T-helper 17 cell (primary cell): ENCODE data around the gene LRRC32. TPM values are rescaled to one million over a fixed set of nuclear protein-coding genes. Genes with fewer than 3 reads are reported as not detected.

Experiments
- ATAC-seq: fragments of 150-1000 bp; cut with Tn5 transposase; 2 replicates; pipeline ENCODE4 v1.10.0; 2021; ENCODE audit warnings: mild to moderate bottlenecking, moderate library complexity
- DNase-seq, 3 donors: peaks; one replicate each; pipeline versions ENCODE4 v3.0.0 to v3.0.0-alpha.2; 2020 to 2021
- H3K9me3 ChIP-seq: one replicate; pipeline ENCODE4 v1.7.0; 2013; ENCODE audit warnings: low read length, mild to moderate bottlenecking; ENCODE audit not compliant: control insufficient read depth, poor library complexity, severe bottlenecking
- H3K27ac Mint-ChIP-seq: one replicate; pipeline ENCODE4 v1.8.0; 2022; ENCODE audit warnings: mild to moderate bottlenecking, moderate library complexity, mixed read lengths
- H3K27me3 Mint-ChIP-seq: one replicate; pipeline ENCODE4 v1.8.0; 2022; ENCODE audit warnings: mixed read lengths
- H3K36me3 Mint-ChIP-seq: one replicate; pipeline ENCODE4 v1.8.0; 2022; ENCODE audit warnings: low read depth, mixed read lengths
- H3K4me1 Mint-ChIP-seq: one replicate; pipeline ENCODE4 v1.8.0; 2022; ENCODE audit warnings: mild to moderate bottlenecking, mixed read lengths
- H3K4me3 Mint-ChIP-seq: one replicate; pipeline ENCODE4 v1.8.0; 2022; ENCODE audit warnings: mild to moderate bottlenecking, moderate library complexity, mixed read lengths
- total RNA-seq, 4 donors: library from RNA in 2 of 4; stranded (reverse) in 2 of 4; gene quantifications; one replicate each; pipeline ENCODE4 v1.2.3 and lab custom pipeline; 2022 to 2026

LRRC32 gene
- total RNA-seq, 2 donors from 2014 or later = 3.2 to 11.5 TPM

DNA sequence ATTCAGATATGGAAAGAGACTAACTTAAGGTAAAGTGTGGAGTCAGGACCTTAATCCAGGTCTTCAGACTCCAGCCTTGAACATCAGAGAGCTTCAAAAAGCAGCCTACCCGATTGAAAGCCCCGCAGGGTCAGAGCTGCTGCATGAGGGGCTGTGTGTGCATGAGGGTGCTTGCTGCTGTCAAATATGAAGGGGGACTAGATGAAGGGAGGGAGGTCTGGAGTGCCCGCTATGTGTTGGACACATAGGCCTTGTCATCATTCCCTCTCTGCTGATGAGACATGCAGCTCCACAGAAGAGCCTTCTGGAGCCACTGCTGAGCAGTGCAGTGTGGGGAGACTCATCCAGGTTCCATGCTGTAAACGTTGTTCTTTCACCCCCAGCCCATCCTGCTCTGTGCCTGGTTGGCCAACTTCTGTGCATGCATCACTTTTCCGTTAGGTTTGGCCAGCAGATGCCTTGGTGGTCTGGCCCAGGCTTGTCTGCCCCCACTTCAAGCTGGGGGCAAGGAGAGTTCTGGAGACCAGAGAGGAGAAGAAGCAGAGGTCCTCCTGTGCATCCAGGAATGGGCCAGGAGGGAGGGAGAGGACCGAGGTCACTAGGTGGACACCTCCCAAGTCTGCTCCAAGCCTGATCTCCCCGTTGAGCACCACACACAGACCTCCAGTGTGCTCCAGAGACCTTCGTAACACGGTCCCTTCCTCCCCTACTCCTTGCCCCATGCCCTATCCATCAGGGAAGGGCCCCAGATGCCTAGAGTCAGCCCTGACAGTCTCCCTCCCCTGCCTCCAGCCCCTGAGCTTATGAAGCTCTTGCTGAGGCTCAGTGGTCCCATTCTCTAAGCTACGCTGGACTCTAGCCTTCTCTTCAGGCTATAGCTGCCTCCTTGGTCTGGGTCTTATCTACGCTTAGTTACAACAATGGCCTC, 32.0 kb downstream of the LRRC32 start:
- no peaks in the 10 kb centered on the region for H3K9me3 ChIP-seq
- Mint-ChIP-seq H3K27ac (peak overlapping the region; percentile 32), H3K27me3 (peaks cover 72% of the 10 kb centered on the region), H3K36me3 (peaks cover 2% of the 10 kb centered on the region), H3K4me3 (no peak overlapping the region), H3K4me1 (peaks cover 4% of the 10 kb centered on the region)
- ATAC-seq (no peak), DNase-seq (no peak)

DNA sequence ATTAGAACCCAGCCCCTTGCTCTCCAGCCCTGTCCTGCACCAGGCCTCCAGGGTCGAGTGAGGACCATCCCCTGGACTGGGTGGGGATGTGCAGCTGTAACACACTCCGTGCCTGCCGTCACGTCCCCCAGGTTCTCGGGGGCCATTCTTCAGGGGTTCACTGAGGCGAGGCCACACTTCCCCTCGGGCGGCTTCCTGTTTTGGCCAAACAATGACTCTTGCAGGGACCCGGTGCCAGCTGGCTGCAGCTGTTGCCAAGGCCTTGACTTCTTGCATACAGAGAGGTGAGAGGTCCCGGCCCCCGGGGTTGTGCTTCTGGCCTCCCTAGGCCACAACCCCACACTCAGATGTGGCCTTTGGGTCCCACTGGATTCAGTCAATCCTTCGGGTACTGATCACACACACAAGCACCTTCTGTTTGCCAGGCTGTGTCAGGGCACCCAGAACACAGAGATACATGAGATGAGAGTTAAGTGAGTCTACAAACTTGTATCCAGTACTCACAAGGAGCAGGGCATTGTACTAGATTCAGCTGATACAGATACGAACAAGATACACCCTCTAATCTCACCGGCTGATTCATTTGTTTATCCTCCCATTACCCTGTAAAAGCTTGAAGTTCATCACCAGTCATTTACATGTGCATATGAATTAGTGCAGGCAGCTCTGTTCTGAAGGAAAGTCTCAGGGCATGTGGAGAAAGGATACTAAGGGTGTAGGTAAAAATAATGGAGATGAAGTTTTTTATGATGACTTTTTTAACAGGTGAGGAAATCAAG, 32.9 kb downstream of the LRRC32 start:
- Mint-ChIP-seq H3K4me3 (no peak overlapping the region), H3K27ac (no peak overlapping the region), H3K4me1 (peaks cover 4% of the 10 kb centered on the region), H3K36me3 (peaks cover 2% of the 10 kb centered on the region), H3K27me3 (peaks cover 64% of the 10 kb centered on the region)
- H3K9me3 ChIP-seq = no peaks in the 10 kb centered on the region
- ATAC-seq (peak; percentile 71), DNase-seq (no peak)

DNA sequence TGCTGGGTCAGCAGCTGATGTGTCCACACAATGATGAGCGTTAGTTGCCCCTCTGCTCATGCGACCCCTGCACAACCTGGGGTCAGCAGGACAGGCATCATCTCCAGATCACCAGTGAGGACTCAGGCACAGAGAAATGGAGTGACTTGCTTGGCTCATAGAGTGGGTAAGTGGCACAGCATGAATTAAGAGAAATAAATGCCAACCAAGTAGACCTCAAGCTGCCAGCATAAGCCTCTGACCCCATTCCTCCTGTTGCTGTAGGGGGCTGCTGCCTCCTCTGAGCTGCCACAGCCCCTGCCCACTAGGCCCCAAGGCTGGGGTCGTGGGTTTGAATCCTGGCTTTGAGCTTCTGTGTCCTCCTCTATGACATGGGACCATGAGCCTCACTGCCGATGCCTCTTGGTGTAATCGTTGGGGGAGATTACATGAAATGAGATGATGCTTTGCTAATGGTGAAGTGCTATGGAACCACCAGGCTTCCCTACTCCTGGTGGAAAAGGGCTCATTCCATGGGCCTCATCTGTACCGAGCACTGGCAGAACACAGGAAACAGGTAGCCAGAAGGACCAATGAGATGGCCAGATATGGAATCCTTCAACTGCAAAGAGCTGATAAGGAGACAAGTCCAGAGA, 33.6 kb downstream of the LRRC32 start:
- Mint-ChIP-seq H3K4me1 (peaks cover 4% of the 10 kb centered on the region), H3K27ac (no peak overlapping the region), H3K36me3 (peaks cover 2% of the 10 kb centered on the region), H3K27me3 (peaks cover 59% of the 10 kb centered on the region), H3K4me3 (no peak overlapping the region)
- no peaks in the 10 kb centered on the region for H3K9me3 ChIP-seq
- no peak for DNase-seq
- ATAC-seq = no peak

DNA sequence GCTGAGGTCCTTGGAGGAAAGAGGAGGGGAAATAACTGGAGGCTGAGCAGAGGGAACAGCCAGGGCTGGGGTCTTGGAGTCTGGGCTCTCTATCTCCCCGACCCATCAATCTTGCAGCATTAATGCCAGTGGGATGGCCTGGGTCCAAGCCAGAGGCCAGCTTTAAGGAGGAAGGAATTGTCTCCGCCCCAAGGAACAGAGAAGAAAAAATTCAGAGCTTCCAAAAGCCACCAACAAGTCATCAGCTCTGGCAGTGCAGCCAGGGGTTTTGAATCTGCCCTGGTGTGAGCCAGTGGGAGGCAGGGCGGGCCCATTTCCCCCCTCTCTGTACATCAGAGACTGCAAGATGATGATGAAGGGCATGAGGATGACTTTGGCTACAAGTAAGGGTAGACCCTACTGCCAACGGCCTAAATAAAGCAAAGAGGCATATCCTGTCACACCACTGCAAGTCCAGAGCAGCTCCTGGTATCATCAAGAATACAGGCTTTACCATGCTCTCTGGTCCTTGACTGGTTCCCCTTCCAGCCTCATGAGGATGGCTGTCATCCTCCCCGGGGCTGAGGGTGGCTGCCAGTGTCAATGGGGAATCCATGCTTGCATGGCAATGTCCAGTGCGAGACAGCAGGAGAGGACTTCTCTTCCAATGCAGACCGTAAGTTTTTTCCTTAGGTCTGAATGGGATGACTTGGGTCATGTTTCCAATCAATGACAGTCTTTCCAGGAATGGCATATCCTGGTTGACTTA, 34.4 kb downstream of the LRRC32 start:
- peaks cover 4% of the 10 kb centered on the region for H3K4me1 Mint-ChIP-seq
- ATAC-seq = no peak

DNA sequence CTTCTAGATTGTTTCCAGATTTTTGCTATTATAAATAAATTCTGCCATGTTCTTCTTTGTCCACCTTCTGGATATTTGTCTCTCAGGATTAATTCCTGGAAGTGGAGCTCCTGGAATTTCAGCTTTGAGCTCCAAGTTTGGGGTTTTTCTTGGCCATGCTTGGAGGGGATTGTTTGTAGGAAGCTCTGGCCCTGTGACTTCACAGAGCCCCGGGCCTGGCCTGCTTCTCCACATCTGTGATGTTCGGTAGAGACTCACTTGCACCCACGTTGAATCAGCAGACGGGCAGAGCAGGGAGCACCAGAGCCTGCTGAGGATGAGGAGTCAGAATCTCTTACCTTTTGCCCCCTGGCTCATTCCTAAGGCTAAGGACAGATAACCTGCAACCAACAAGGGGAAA, 35.7 kb downstream of the LRRC32 start:
- Mint-ChIP-seq H3K4me3 (no peak overlapping the region), H3K27ac (no peak overlapping the region), H3K36me3 (peaks cover 2% of the 10 kb centered on the region), H3K4me1 (peaks cover 12% of the 10 kb centered on the region), H3K27me3 (peaks cover 45% of the 10 kb centered on the region)
- ATAC-seq = no peak
- H3K9me3 ChIP-seq = no peaks in the 10 kb centered on the region
- no peak for DNase-seq

More for the DNA sequence above, 34.4 kb downstream of the LRRC32 start:
- Mint-ChIP-seq H3K27ac (no peak overlapping the region), H3K4me3 (no peak overlapping the region), H3K36me3 (peaks cover 2% of the 10 kb centered on the region), H3K27me3 (peaks cover 53% of the 10 kb centered on the region)
- DNase-seq = no peak
- H3K9me3 ChIP-seq = no peaks in the 10 kb centered on the region

DNA sequence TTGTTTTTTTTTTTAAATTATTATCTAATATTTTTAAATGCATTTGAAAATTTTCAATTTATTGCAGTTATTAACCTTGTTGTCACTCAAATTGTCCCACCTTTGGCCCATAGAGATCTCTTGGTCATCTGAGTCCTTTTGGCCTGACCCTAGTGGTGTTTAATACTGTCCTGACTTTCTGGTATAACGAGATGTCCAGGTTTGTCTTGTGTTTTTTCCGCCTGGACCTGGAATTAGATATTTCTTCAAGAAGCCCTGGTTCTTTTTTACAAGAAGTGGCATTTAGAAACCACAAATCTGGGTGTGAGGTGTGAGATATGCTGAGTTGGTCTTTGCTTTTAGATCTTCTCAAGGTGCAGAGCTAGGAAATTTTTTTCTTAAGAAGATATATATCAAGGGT, 38.1 kb downstream of the LRRC32 start:
- DNase-seq (no peak), ATAC-seq (no peak)
- no peaks in the 10 kb centered on the region for H3K36me3 Mint-ChIP-seq
- H3K27ac Mint-ChIP-seq = no peak overlapping the region
- H3K4me1 Mint-ChIP-seq = peaks cover 17% of the 10 kb centered on the region
- peaks cover 26% of the 10 kb centered on the region for H3K27me3 Mint-ChIP-seq
- H3K9me3 ChIP-seq = no peaks in the 10 kb centered on the region
- no peak overlapping the region for H3K4me3 Mint-ChIP-seq

DNA sequence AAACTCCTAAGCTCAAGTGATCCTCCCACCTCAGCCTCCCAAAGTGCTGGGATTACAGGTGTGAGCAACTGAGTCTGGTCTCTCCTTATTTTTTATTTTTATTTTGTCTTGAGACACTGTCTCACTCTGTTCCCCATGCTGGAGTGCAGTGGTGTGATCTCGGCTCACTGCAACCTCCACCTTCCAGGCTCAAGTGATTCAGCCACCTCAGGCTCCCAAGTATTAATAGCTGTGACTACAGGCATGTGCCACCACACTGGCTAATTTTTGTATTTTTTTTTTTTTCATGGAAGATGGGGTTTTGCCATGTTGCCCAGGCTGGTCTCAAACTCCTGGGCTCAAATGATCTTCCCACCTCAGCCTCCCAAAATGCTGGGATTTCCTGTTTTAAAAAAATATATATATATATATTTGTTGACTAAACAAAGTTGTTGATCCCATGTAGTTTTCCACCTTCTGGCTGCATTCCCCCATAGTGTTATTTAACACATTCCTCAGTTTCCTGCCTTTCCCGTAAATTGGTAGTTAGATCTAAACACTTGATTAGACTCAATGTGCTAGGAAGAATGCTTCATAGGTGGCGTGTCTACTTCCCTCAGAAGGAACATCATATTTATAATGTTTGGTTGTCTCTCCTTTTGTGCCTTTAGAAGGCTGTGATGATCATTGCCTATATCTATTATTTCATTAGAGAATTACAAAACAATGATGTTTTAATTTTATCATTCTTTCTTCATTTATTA, 38.8 kb downstream of the LRRC32 start:
- H3K9me3 ChIP-seq = no peaks in the 10 kb centered on the region
- H3K27me3 Mint-ChIP-seq = peaks cover 18% of the 10 kb centered on the region
- peaks cover 22% of the 10 kb centered on the region for H3K4me1 Mint-ChIP-seq
- no peaks in the 10 kb centered on the region for H3K36me3 Mint-ChIP-seq
- no peak overlapping the region for H3K4me3 Mint-ChIP-seq
- ATAC-seq (no peak), DNase-seq (no peak)
- H3K27ac Mint-ChIP-seq = no peak overlapping the region

DNA sequence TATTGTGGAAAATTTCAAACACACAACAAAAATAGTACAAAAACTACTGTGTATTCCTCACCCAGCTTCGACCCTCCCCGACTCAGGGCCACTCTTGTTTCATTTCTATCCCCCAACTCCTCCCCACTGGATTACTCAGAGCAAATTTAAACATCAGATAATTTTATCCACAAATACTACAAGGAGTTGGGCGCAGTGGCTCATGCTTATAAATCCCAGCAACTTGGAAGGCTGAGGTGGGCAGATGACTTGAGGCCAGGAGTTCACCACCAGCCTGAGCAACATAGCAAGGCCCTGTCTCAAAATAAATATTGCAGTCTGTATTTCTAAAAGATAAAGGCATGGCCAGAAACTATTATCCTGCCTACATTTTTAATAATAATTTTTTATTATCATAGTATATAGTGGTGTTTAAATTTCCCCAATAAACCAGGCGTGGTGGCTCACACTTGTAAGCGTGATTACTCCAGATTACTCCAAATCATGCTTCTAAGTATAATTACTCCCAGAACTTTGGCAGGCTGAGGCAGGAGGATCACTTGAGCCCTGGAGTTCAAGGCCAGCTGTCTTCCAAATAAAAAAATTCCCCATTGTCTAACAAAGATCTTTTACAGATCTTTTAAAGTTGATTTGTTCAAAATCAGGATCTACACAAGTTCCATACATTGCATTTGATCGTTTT, 39.8 kb downstream of the LRRC32 start:
- Mint-ChIP-seq H3K27ac (peak overlapping the region; percentile 85), H3K4me3 (peak overlapping the region; percentile 56), H3K27me3 (peaks cover 11% of the 10 kb centered on the region), H3K4me1 (peaks cover 23% of the 10 kb centered on the region), H3K36me3 (no peaks in the 10 kb centered on the region)
- ATAC-seq = no peak
- H3K9me3 ChIP-seq = no peaks in the 10 kb centered on the region
- no peak for DNase-seq

DNA sequence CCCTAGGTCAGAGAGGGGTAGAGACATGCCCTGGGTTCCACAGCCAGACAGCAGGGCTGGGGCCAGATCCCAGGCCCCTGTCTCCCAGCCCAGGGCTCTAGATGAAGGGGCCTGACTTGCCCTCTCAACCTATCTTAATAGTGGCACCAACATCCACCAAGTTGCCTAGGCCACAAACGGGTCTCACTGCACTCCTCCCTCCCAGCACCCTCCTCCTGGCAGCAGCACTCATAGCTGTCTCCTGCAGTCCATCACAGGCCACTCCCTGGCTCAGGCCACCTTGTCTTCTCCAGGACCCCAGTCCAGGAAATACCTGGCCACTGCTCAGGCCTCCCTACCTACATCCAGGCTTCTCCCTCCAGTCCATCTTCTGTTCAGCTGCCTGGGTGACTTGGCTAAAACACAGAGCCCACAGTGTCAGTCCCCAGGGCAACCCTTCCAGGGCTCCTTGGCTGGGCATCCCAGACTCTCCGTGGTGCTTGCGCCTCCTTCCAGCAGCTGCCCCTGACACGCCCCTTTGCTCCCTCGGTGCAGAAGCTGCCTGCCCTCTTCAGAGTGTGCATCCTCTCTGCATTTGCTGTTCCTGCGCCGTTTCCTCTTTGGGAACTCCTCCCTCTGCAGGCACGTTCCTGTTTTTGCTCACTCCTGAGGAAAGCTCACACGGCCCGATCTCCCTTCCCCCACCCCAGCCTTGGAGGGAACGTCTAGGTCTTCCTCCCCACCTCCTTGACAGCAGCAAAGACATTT, 40.5 kb downstream of the LRRC32 start:
- no peaks in the 10 kb centered on the region for H3K36me3 Mint-ChIP-seq
- H3K27ac Mint-ChIP-seq = peak overlapping the region; percentile 85
- DNase-seq = no peak
- H3K4me1 Mint-ChIP-seq = peaks cover 23% of the 10 kb centered on the region
- no peaks in the 10 kb centered on the region for H3K9me3 ChIP-seq
- ATAC-seq = peak; percentile 24
- H3K4me3 Mint-ChIP-seq = peak overlapping the region; percentile 56
- peaks cover 4% of the 10 kb centered on the region for H3K27me3 Mint-ChIP-seq

DNA sequence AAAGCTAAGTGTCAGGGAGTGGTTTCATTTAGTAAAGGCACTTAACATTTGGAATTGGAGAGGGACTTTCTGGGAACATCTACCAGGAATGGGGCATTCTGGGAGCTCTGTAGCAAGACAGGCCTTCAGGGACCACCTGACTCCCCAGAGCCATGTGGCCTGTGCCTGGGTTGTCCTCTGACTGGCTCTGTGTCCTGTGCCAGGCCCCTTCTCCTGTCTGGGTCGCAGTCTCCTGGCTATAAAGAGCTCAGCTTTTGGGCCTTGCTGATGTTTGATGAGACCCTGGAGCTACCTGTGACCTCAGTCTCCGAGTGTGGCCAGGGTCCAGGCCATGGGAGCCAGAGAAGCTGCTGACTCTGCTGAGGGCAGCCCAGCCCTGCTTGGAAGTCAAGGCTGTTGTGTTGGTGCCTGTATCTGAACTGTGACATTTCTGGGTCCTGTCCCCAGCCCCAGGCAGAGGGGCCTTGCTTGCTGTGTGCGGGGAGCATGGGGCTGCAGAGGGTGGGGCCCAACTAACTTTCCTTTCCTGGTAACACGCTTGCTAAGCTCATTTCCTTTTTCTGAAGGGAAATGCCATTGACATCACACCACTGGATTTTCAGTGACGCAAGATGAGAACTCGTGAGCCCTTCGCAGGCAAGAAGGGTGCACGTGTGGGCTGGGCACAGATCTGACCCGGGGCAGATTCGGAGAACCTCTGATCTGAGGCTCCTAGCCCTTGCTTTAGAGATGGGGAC, 41.3 kb downstream of the LRRC32 start:
- no peaks in the 10 kb centered on the region for H3K27me3 Mint-ChIP-seq
- H3K4me3 Mint-ChIP-seq = no peak overlapping the region
- no peak for DNase-seq

DNA sequence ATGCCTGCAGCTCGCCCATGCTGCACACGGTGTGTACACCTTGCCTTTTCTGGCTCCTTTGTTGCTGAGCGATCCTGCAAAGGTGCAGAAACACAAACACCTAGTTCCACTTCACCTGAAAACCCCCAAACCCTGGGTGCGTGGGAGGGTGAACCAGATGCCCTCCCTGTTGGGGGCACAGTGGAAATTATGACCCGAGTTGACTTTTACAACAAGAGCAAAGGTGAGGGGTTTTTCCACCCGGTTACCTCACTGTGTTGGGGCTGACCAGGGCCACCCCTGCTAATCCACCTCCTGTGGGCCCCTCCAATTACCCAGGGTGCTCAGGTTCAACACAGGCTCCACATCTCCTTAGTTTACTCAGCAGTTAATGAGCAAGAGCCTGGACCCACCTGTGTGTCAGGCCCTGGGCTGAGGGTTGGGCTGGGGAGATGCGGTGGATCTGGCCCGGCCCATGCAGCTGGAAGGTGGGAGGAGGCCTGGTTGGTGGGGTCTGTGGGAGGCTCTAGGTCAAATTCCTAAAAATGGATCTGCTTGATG, 42.1 kb downstream of the LRRC32 start:
- H3K27me3 Mint-ChIP-seq = no peaks in the 10 kb centered on the region

More for the DNA sequence above, 41.3 kb downstream of the LRRC32 start:
- no peaks in the 10 kb centered on the region for H3K9me3 ChIP-seq
- Mint-ChIP-seq H3K4me1 (peaks cover 23% of the 10 kb centered on the region), H3K27ac (peak overlapping the region; percentile 85), H3K36me3 (no peaks in the 10 kb centered on the region)
- peak; percentile 76 for ATAC-seq

More for the DNA sequence above, 42.1 kb downstream of the LRRC32 start:
- ATAC-seq (no peak), DNase-seq (no peak)
- no peaks in the 10 kb centered on the region for H3K9me3 ChIP-seq
- H3K27ac Mint-ChIP-seq = no peak overlapping the region
- H3K4me3 Mint-ChIP-seq = no peak overlapping the region
- no peaks in the 10 kb centered on the region for H3K36me3 Mint-ChIP-seq
- H3K4me1 Mint-ChIP-seq = peaks cover 23% of the 10 kb centered on the region
